Upper lobe of right lung (tissue), 1 donor: ENCODE measurements around the gene ANO2. TPM values are rescaled to one million over a fixed set of nuclear protein-coding genes. Genes with fewer than 3 reads are reported as not detected.

Source experiments
- ATAC-seq: fragments of 200-7000 bp; cut with Tn5 transposase; one replicate; pipeline ENCODE4 v1.9.1; 2020; ENCODE audit warnings: mild to moderate bottlenecking, moderate library complexity
- DNase-seq: peaks from one replicate; pipeline ENCODE4 v3.0.0-alpha.2; 2020
- H3K27ac ChIP-seq: fragments of 200-600 bp; one replicate; pipeline ENCODE4 v1.8.0; 2022
- H3K27me3 ChIP-seq: fragments of 200-600 bp; one replicate; pipeline ENCODE4 v1.8.0; 2022; ENCODE audit warnings: mild to moderate bottlenecking
- H3K36me3 ChIP-seq: fragments of 200-600 bp; one replicate; pipeline ENCODE4 v1.8.0; 2022
- H3K4me1 ChIP-seq: fragments of 200-600 bp; one replicate; pipeline ENCODE4 v1.8.0; 2022
- H3K4me3 ChIP-seq: fragments of 200-600 bp; one replicate; pipeline ENCODE4 v1.8.0; 2022; ENCODE audit warnings: mild to moderate bottlenecking
- H3K9me3 ChIP-seq: fragments of 200-600 bp; one replicate; pipeline ENCODE4 v1.8.0; 2022
- intact Hi-C: fragments of 100-400 bp; cut with DNase I; formaldehyde crosslinking; loops from one replicate; pipeline ENCODE4 v1.11.0; 2022
- total RNA-seq: library from RNA; stranded (reverse); fragmentation: NEBNext Ultra II Directional; extraction: Animal tissue kit (Norgen Biotek cat#: 25700); gene quantifications from one replicate; pipeline ENCODE4 v1.2.1, GENCODE V29; 2021
- TF ChIP-seq, protein P1 (sequence below): fragments of 200-600 bp; IDR thresholded peaks from one replicate; pipeline ENCODE4 v1.8.0; 2022; ENCODE audit warnings: antibody characterized with exemption
- donor health status: DM: no; HTN: yes; CAD: no; lungs with severe emphysema.

Gene ANO2
- total RNA-seq, 1 donor from 2014 or later, result 36.8 TPM

DNA sequence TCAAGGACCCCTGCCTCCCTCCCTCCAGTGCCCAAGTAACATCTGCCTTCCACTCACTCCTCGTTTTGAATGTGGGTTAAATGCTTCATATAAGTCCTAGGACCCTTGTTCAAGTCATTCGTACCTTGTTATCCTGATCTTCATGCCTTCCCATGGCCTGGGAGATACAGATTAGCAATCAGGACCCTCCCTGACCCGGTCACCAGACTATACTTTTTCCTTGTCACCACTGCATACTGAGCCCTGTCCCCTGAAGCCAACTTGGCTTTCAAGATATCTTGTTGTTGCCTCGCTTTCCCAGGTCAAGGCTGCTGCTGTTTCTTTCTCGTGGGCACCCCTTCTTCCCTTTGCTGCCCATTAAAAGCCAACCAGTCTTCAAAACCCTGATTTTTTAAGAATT, 208.5 kb downstream of the ANO2 start:
- TF ChIP-seq, protein P1, sequence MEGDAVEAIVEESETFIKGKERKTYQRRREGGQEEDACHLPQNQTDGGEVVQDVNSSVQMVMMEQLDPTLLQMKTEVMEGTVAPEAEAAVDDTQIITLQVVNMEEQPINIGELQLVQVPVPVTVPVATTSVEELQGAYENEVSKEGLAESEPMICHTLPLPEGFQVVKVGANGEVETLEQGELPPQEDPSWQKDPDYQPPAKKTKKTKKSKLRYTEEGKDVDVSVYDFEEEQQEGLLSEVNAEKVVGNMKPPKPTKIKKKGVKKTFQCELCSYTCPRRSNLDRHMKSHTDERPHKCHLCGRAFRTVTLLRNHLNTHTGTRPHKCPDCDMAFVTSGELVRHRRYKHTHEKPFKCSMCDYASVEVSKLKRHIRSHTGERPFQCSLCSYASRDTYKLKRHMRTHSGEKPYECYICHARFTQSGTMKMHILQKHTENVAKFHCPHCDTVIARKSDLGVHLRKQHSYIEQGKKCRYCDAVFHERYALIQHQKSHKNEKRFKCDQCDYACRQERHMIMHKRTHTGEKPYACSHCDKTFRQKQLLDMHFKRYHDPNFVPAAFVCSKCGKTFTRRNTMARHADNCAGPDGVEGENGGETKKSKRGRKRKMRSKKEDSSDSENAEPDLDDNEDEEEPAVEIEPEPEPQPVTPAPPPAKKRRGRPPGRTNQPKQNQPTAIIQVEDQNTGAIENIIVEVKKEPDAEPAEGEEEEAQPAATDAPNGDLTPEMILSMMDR, result no peak
- Histone ChIP-seq H3K9me3 (no peaks in the 10 kb centered on the region), H3K27me3 (no peaks in the 10 kb centered on the region), H3K4me1 (no peaks in the 10 kb centered on the region), H3K4me3 (no peak overlapping the region), H3K27ac (no peak overlapping the region), H3K36me3 (no peaks in the 10 kb centered on the region)
- ATAC-seq (no peak), DNase-seq (no peak)
- intact Hi-C loops, result no loop called here

DNA sequence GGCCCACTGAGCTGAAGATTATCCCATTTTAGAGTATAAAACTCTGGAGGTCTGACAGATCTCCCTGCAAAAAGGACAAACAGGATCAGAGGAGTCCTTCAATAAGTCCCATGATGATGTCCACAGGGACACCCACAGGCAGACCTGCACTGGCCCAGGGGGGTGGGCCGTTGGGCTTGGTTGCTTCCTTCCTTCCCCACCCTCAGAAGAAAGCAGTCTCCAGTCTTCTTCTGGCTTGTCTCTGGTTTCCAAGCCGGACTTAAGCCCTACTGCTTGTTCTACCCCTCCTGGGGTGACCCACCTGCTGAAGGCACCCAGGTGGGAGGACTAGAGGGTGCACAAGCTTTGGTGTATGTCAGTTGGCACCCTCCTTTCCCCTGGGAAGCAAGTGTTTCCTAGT, 209.0 kb downstream of the ANO2 start:
- H3K4me3 ChIP-seq, result no peak overlapping the region
- TF ChIP-seq, protein P1, result no peak
- DNase-seq, result no peak
- ATAC-seq, result no peak
- intact Hi-C loops, result no loop called here
- H3K4me1 ChIP-seq, result no peaks in the 10 kb centered on the region
- no peaks in the 10 kb centered on the region for H3K36me3 ChIP-seq
- H3K27me3 ChIP-seq, result no peaks in the 10 kb centered on the region
- H3K27ac ChIP-seq, result no peak overlapping the region
- no peaks in the 10 kb centered on the region for H3K9me3 ChIP-seq

DNA sequence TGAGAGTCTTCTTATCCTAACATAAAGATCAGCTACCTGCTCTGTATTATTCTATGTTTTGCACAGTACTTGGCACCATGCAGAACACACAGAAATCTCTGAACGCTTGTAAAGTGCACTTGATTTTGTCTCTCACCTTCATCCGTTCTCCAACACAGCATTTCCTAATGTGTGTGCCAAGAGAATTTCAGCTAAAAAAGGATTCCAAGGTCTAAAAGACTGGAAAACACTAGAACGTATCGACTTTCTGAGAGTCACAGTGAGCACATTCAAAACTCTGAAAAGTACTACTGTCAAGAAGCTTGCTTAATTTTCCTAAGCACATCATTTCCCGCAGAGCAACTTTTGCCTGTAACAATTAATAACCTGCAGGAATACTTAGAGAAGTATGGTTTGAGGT, 211.1 kb downstream of the ANO2 start:
- no peak overlapping the region for H3K4me3 ChIP-seq
- H3K36me3 ChIP-seq, result no peaks in the 10 kb centered on the region
- intact Hi-C loops, result loop anchor here (5.0 kb wide), 1 partner anchor 1077 kb away; no protein-coding TSS in a partner anchor
- DNase-seq (no peak), ATAC-seq (no peak)
- TF ChIP-seq, protein P1, result no peak
- no peaks in the 10 kb centered on the region for H3K4me1 ChIP-seq
- no peak overlapping the region for H3K27ac ChIP-seq
- no peaks in the 10 kb centered on the region for H3K27me3 ChIP-seq
- H3K9me3 ChIP-seq, result no peaks in the 10 kb centered on the region

DNA sequence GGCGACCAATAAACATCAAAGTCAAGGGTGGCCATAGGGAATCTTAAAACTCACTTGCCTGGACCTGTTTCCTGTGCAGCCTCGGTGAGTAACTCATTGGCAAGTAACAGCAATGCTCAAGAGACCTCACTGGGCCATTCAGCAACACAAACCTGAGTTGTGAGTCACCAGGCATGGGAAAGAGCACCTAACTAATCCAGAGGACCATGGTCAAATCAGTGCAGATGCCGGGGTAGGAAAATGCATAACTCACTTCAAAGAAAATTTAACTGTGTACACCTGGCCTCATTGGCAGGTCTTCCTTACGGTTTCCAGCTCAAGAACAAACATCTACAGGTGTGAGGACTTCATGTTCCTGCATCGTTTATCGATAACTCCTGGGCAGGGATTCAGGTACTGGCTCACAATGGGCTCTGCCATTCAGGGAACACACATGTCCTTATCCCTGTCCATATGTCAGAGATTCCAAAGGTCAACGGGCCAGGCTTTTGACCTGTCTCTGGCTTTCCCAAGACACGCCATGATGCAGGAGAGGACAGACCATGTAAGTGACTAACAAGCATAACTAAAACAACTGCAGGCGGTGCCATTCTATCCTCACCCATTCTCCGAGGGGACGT, 211.8 kb downstream of the ANO2 start:
- H3K27me3 ChIP-seq, result no peaks in the 10 kb centered on the region
- TF ChIP-seq, protein P1, result no peak
- no peak overlapping the region for H3K4me3 ChIP-seq
- intact Hi-C loops, result loop anchor here (5.0 kb wide), 1 partner anchor 1076 kb away; no protein-coding TSS in a partner anchor
- H3K36me3 ChIP-seq, result no peaks in the 10 kb centered on the region
- DNase-seq (no peak), ATAC-seq (no peak)
- H3K27ac ChIP-seq, result no peak overlapping the region
- no peaks in the 10 kb centered on the region for H3K9me3 ChIP-seq
- no peaks in the 10 kb centered on the region for H3K4me1 ChIP-seq

DNA sequence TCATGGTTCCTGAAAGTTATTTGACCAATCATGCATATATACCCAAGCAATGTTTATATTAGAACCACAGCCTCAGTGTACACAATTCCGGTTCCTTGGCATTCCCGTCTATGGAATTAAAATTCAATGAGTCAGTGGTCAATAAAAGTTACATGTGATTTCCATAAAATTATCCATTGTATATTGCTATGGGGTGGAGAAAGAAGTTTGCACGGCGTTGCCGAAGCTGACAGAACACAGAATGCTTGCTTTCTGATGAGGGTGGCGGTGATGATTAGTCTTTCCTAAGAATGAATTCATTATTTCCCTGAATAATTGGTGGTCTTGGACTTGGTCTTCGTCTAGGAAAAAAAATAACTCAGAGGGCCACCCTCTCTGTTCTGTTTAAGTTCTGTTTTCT, 214.1 kb downstream of the ANO2 start:
- intact Hi-C loops, result loop anchor here (5.0 kb wide), 1 partner anchor 1074 kb away; no protein-coding TSS in a partner anchor
- TF ChIP-seq, protein P1, result no peak
- H3K9me3 ChIP-seq, result no peaks in the 10 kb centered on the region
- ATAC-seq, result no peak
- no peak for DNase-seq
- H3K4me3 ChIP-seq, result no peak overlapping the region
- no peak overlapping the region for H3K27ac ChIP-seq
- H3K27me3 ChIP-seq, result no peaks in the 10 kb centered on the region
- H3K36me3 ChIP-seq, result no peaks in the 10 kb centered on the region
- H3K4me1 ChIP-seq, result no peaks in the 10 kb centered on the region
